GM12878 (cell line): Measurements from ENCODE around the gene KANSL3. TPM values are rescaled to one million over a fixed set of nuclear protein-coding genes. Genes with fewer than 3 reads are reported as not detected.

Experiments used
- ATAC-seq: fragments of 200-7000 bp; cut with Tn5 transposase; 3 replicates; pipeline ENCODE4 v1.9.1; 2020; ENCODE audit warnings: mild to moderate bottlenecking, moderate library complexity
- BruUV-seq: library from RNA; stranded (reverse); fragments of 400-500 nt; replicated peaks from 2 replicates; lab custom pipeline; 2021; lab: Mats Ljungman, UMichigan
- CTCF ChIA-PET: fragments of 300-600 bp; sonication (Branson Sonifier 250); formaldehyde crosslinking; extraction: SDS; loops from one replicate; lab custom pipeline; 2021; ENCODE audit warnings: inconsistent platforms; lab: Yijun Ruan, JAX
- POLR2A ChIA-PET: fragments of 350-600 bp; formaldehyde crosslinking; extraction: SDS; loops from one replicate; lab custom pipeline; 2021; ENCODE audit warnings: inconsistent platforms; lab: Charles Lee
- RAD21 ChIA-PET: fragments of 300-600 bp; sonication (Branson Sonifier 250); formaldehyde crosslinking; loops from one replicate; lab custom pipeline; 2023; ENCODE audit warnings: antibody characterized with exemption; ENCODE audit not compliant: unreplicated experiment; lab: Charles Lee
- SMC1A ChIA-PET: fragments of 300-600 bp; sonication (Branson Sonifier 250); formaldehyde crosslinking; loops from one replicate; lab custom pipeline; 2023; ENCODE audit not compliant: unreplicated experiment, uncharacterized antibody; lab: Charles Lee
- DNase-seq: peaks from one replicate; pipeline ENCODE4 v3.0.0-alpha.2; 2011; ENCODE audit warnings: low read depth, low spot score
- FAIRE-seq: peaks from 3 replicates; lab custom pipeline; 2011; peaks lifted over from hg19 to GRCh38; lab: Jason Lieb, UNC
- H2AFZ ChIP-seq: 2 replicates; pipeline ENCODE4 v1.6.0; 2011; ENCODE audit warnings: low read depth, low read length, control low read depth; ENCODE audit not compliant: control insufficient read depth
- H3K27ac ChIP-seq: 2 replicates; pipeline ENCODE4 v1.5.1; 2011; ENCODE audit warnings: control low read depth; ENCODE audit not compliant: control insufficient read depth, insufficient read depth
- H3K27me3 ChIP-seq, 2 experiments: replicated peaks in 1 of 2; 2 replicates each; pipeline versions ENCODE4 v1.6.0 to v1.6.1; 2011; ENCODE audit warnings: low read length in 1 of 2; ENCODE audit not compliant: control insufficient read depth in 2 of 2, insufficient read depth in 2 of 2
- H3K36me3 ChIP-seq, 2 experiments: 2 replicates each; pipeline ENCODE4 v1.5.1; 2011; ENCODE audit warnings: low read length in 1 of 2; ENCODE audit not compliant: control insufficient read depth in 2 of 2, insufficient read depth in 2 of 2
- H3K4me1 ChIP-seq: 2 replicates; pipeline ENCODE4 v1.6.1; 2011; ENCODE audit warnings: mild to moderate bottlenecking, low read length, moderate library complexity, mixed read lengths; ENCODE audit not compliant: control insufficient read depth, insufficient read depth
- H3K4me2 ChIP-seq: 2 replicates; pipeline ENCODE4 v1.6.0; 2011; ENCODE audit warnings: control low read depth; ENCODE audit not compliant: control insufficient read depth, insufficient read depth
- H3K4me3 ChIP-seq: fragments of 200-600 bp; sonication (generic); 2 replicates; pipeline ENCODE4 v1.5.1; 2016
- H3K79me2 ChIP-seq: 2 replicates; pipeline ENCODE4 v1.6.0; 2011; ENCODE audit warnings: low read length; ENCODE audit not compliant: control insufficient read depth, insufficient read depth
- H3K9ac ChIP-seq: 2 replicates; pipeline ENCODE4 v1.8.0; 2011; ENCODE audit warnings: low read length, control low read depth, mixed read lengths; ENCODE audit not compliant: control insufficient read depth, insufficient read depth
- H3K9me3 ChIP-seq: replicated peaks from 3 replicates; pipeline ENCODE4 v1.5.1; 2011; ENCODE audit warnings: mild to moderate bottlenecking, low read length; ENCODE audit not compliant: control insufficient read depth, insufficient read depth
- H4K20me1 ChIP-seq: 2 replicates; pipeline ENCODE4 v1.6.0; 2011; ENCODE audit not compliant: control insufficient read depth, insufficient read depth
- ETV6 ChIP-seq, 2 experiments: fragments of 450-650 bp in 1 of 2; IDR thresholded peaks in 1 of 2; conservative IDR thresholded peaks in 1 of 2; 2 replicates each; pipeline ENCODE4 v1.6.1; 2014; ENCODE audit warnings: antibody characterized with exemption in 1 of 2, borderline replicate concordance in 1 of 2, low read depth in 1 of 2, mild to moderate bottlenecking in 1 of 2, moderate library complexity in 1 of 2
- NRF1 ChIP-seq: conservative IDR thresholded peaks from 2 replicates; pipeline ENCODE4 v1.6.1; 2011; ENCODE audit warnings: mild to moderate bottlenecking, low read depth, low read length, improper control_type of control experiment
- PML ChIP-seq: IDR thresholded peaks from 2 replicates; pipeline ENCODE4 v1.6.1; 2012; ENCODE audit warnings: low read length, inconsistent platforms
- SIN3A ChIP-seq: IDR thresholded peaks from 2 replicates; pipeline ENCODE4 v1.6.1; 2012; ENCODE audit warnings: low read depth, low read length, improper control_type of control experiment
- SIX5 ChIP-seq: IDR thresholded peaks from 2 replicates; pipeline ENCODE4 v1.6.1; 2011; ENCODE audit warnings: mild to moderate bottlenecking, low read depth, low read length, moderate library complexity; ENCODE audit not compliant: severe bottlenecking
- WGBS: methylation state at CpG from one replicate; pipeline ENCODE4 v1.1.6; 2016; ENCODE audit warnings: low lambda C conversion rate; ENCODE audit not compliant: insufficient replicate concordance, insufficient coverage; ENCODE audit errors: missing lambda C conversion rate; 5-methylcytosine and 5-hydroxymethylcytosine counted together
- in situ Hi-C: fragments of 300-500 bp; cut with MboI; formaldehyde crosslinking; loops from 9 replicates; pipeline ENCODE4 v1.14.3; 2018; ENCODE audit warnings: mixed read lengths
- intact Hi-C: fragments of 100-400 bp; cut with micrococcal nuclease; formaldehyde crosslinking; loops from one replicate; pipeline ENCODE4 v1.14.2; 2022; ENCODE audit not compliant: unreplicated experiment
- polyA plus RNA-seq, 11 experiments: library from polyadenylated mRNA; depleted of rRNA in 4 of 11; unstranded in 6 of 11; stranded (reverse) in 5 of 11; fragments of >200 nt; fragmentation: Nextera tagmentation in 4 of 11; fragmentation: Illumina TruSeq in 1 of 11; extraction: Ambion mirVana in 4 of 11; extraction: Trizol in 1 of 11; gene quantifications; 1 replicate in 1 of 11; 2 replicates in 10 of 11; pipeline versions ENCODE4 v1.2.1 to v1.2.3, GENCODE V29; 2011 to 2016; ENCODE audit warnings: inconsistent platforms in 2 of 11, missing spikeins in 2 of 11, low read depth in 1 of 11
- total RNA-seq, 4 experiments: library from RNA; depleted of rRNA in 3 of 4; stranded (reverse); fragments of >200 nt in 3 of 4; fragmentation: Illumina TruSeq in 1 of 4; extraction: Trizol in 1 of 4; gene quantifications; 2 replicates each; pipeline versions ENCODE4 v1.2.1 to v1.2.3, GENCODE V29; 2013 to 2021
- TF ChIP-seq, protein P1 (sequence below): IDR thresholded peaks from 2 replicates; pipeline ENCODE4 v1.6.1; 2012; ENCODE audit warnings: low read depth, low read length, improper control_type of control experiment

KANSL3 gene
- total and polyA plus RNA-seq, 10 of the 15 experiments (the other 5 are each of a cell fraction or from before 2014, with no cell fraction given) = 5.6 to 25.9 (median 16.7) TPM

DNA sequence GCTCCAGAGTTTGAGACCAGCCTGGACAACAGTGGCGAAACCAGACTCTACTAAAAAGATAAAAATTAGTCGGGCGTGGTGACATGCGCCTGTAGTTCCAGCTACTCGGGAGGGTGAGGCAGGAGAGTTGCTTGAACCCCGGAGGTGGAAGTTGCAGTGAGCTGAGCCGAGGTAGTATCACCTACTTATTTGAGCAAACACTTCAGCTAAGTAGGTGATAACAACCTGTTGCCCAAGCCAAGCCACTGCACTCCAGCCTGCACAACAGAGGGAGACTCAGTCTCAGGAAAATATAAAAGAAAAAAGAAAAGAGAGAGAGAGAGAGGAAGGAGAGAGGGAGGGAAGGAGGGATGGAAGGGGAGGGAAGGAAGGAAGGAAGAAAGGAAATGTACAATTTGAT is 25.7 kb upstream of the KANSL3 start:
- Histone ChIP-seq H3K4me1 (no peaks in the 10 kb centered on the region), H2AFZ (no peak overlapping the region), H3K27me3 (0 out of 4 replicates have a peak, but pooled peaks cover 0 to 2% of the 10 kb centered on the region in 2 experiments), H3K36me3 (no peaks in the 10 kb centered on the region), H3K4me2 (no peak overlapping the region), H3K9ac (no peak overlapping the region), H3K79me2 (no peaks in the 10 kb centered on the region), H3K4me3 (no peak overlapping the region), H3K27ac (no peak overlapping the region), H4K20me1 (no peaks in the 10 kb centered on the region), H3K9me3 (no peaks in the 10 kb centered on the region)
- no peak for DNase-seq
- intact Hi-C loops (no loop called here), in situ Hi-C loops (no loop called here)
- POLR2A ChIA-PET = interaction anchor here (0.9 kb wide), 1 partner anchor 100 kb away, joined by 3 read pairs; no protein-coding TSS in a partner anchor
- RAD21 ChIA-PET = no interaction called here
- SMC1A ChIA-PET = no interaction called here
- no TSS peak for BruUV-seq
- FAIRE-seq = no peak
- TF ChIP-seq ETV6 (conservative IDR thresholded peaks at IDR 0.05 in 1 of 2, IDR thresholded peaks at IDR 0.05 in 1 of 2; ENCODE audit: borderline replicate concordance in 1 of 2, low read depth in 1 of 2) = no peak
- CTCF ChIA-PET = interaction anchor here (0.9 kb wide), 1 partner anchor 194 kb away, joined by 3 read pairs; the partner anchor contains the start of gene ANKRD39
- WGBS = 32% methylated on average over 7 of the region's 7 CpGs
- no peak for ATAC-seq

DNA sequence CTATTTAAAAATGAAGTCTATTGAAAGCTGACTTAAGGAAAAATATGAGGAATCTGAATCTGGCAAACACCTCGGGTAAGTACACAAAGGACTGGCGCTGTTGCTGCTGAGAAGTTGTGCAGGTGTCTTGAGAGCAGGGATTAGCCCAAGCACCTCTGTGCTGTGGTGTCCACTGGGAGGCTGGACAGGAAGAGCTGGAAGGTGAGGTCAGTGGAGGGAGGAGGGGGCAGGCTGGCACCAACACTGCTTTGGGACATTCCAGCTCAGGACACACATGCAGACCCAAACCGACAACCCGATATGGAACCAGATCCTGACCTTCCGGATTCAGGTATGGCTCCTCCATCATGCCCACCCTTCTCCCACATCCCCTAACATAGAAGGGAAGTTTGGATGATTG is 25.1 kb upstream of the KANSL3 start:
- no peak for FAIRE-seq
- H3K79me2 ChIP-seq = no peaks in the 10 kb centered on the region
- H2AFZ ChIP-seq = no peak overlapping the region
- H3K4me3 ChIP-seq = no peak overlapping the region
- H3K4me1 ChIP-seq = no peaks in the 10 kb centered on the region
- ChIA-PET CTCF (interaction anchor here (0.9 kb wide), 1 partner anchor 195 kb away, joined by 3 read pairs; the partner anchor contains the start of gene ANKRD39), POLR2A (interaction anchor here (0.9 kb wide), 1 partner anchor 100 kb away, joined by 3 read pairs; no protein-coding TSS in a partner anchor), RAD21 (no interaction called here), SMC1A (no interaction called here)
- no peaks in the 10 kb centered on the region for H4K20me1 ChIP-seq
- 77% methylated on average over 5 of the region's 5 CpGs for WGBS
- ATAC-seq = no peak
- H3K9ac ChIP-seq = no peak overlapping the region
- 0 out of 4 replicates have a peak, but pooled peaks cover 0 to 2% of the 10 kb centered on the region in 2 experiments for H3K27me3 ChIP-seq
- BruUV-seq = no TSS peak
- no peak for DNase-seq
- TF ChIP-seq SIN3A = no peak
- TF ChIP-seq PML = no peak
- TF ChIP-seq, protein P1, sequence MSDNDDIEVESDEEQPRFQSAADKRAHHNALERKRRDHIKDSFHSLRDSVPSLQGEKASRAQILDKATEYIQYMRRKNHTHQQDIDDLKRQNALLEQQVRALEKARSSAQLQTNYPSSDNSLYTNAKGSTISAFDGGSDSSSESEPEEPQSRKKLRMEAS = no peak
- no peak for TF ChIP-seq SIX5
- no peak for TF ChIP-seq NRF1
- intact Hi-C loops (no loop called here), in situ Hi-C loops (no loop called here)
- no peak overlapping the region for H3K27ac ChIP-seq
- H3K9me3 ChIP-seq = no peaks in the 10 kb centered on the region
- no peaks in the 10 kb centered on the region for H3K36me3 ChIP-seq
- no peak overlapping the region for H3K4me2 ChIP-seq
